Measurements from ENCODE around the gene TNN.

DNA sequence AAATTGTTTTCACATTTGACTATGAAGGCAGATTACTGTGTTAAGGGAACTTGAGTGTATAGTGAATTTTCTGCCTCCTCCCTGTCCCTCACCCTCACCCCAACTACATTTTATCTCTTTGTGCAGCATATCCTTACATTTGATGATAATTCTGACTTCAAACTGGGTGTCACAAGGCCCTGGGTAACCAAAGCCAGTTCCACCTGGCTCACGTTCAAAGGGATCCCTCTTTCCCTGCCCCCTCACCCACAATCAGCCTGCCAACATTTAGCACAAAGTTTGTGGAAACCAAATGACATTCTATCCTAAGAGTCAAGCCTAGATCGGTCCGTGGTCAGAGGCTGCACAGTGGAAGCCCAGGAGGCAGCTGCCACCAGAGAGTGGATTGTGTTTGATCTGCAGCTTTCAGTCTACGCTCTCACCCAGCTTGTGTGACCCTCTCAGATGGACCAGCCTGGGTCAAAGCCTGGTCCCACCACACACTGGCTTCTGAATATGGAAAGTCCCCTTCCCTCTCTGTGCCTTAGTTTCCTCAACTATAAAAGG lies 114.6 kb downstream of the TNN start:
- TF ChIP-seq, protein P1, sequence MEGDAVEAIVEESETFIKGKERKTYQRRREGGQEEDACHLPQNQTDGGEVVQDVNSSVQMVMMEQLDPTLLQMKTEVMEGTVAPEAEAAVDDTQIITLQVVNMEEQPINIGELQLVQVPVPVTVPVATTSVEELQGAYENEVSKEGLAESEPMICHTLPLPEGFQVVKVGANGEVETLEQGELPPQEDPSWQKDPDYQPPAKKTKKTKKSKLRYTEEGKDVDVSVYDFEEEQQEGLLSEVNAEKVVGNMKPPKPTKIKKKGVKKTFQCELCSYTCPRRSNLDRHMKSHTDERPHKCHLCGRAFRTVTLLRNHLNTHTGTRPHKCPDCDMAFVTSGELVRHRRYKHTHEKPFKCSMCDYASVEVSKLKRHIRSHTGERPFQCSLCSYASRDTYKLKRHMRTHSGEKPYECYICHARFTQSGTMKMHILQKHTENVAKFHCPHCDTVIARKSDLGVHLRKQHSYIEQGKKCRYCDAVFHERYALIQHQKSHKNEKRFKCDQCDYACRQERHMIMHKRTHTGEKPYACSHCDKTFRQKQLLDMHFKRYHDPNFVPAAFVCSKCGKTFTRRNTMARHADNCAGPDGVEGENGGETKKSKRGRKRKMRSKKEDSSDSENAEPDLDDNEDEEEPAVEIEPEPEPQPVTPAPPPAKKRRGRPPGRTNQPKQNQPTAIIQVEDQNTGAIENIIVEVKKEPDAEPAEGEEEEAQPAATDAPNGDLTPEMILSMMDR (optimal IDR thresholded peaks at IDR 0.05 in 1 of 3, IDR thresholded peaks at IDR 0.05 in 1 of 3, conservative IDR thresholded peaks at IDR 0.05 in 1 of 3; ENCODE audit: extremely low read depth in 1 of 3, insufficient read depth in 2 of 3, low read length in 3 of 3), result no peak
- TF ChIP-seq EZH2 (IDR thresholded peaks at IDR 0.05; ENCODE audit: low read length), result no peak

Data from keratinocyte (primary cell).